ENCODE data around the gene FGF2.

The FGF2 gene

GRCh38 chr4:122912810-122913575 lies 86.4 kb downstream of the FGF2 start:
- H3K4me3 ChIP-seq, result no peak overlapping the region
- DNase-seq (ENCODE audit: low spot score), result no peak
- TF ChIP-seq CTCF (IDR thresholded peaks at IDR 0.05), result no peak
- no peak overlapping the region for H3K27ac ChIP-seq

- no peak for DNase-seq (ENCODE audit: low spot score)
These were observed 87.8 kb downstream of the FGF2 start for GRCh38 chr4:122914292-122914904.

GRCh38 chr4:122914938-122915337 lies 88.3 kb downstream of the FGF2 start:
- no peak for TF ChIP-seq CTCF (IDR thresholded peaks at IDR 0.05)
- no peak for DNase-seq (ENCODE audit: low spot score)
- no peak overlapping the region for H3K4me3 ChIP-seq
- H3K27ac ChIP-seq, result no peak overlapping the region

More at GRCh38 chr4:122914292-122914904, 87.8 kb downstream of the FGF2 start:
- Histone ChIP-seq H3K4me3 (peak overlapping the region; percentile 12), H3K27ac (no peak overlapping the region)
- TF ChIP-seq CTCF (IDR thresholded peaks at IDR 0.05), result no peak

- DNase-seq (ENCODE audit: low spot score), result no peak
- no peak for TF ChIP-seq CTCF (IDR thresholded peaks at IDR 0.05)
- Histone ChIP-seq H3K27ac (no peak overlapping the region), H3K4me3 (no peak overlapping the region)
These were observed 91.1 kb downstream of the FGF2 start for GRCh38 chr4:122917731-122918130.

- no peak for DNase-seq (ENCODE audit: low spot score)
- no peak for TF ChIP-seq CTCF (IDR thresholded peaks at IDR 0.05)
These were observed 93.8 kb downstream of the FGF2 start for GRCh38 chr4:122920473-122920872.

GRCh38 chr4:122921300-122921699 lies 94.7 kb downstream of the FGF2 start:
- no peak for DNase-seq (ENCODE audit: low spot score)
- no peak overlapping the region for H3K27ac ChIP-seq
- H3K4me3 ChIP-seq, result no peak overlapping the region
- TF ChIP-seq CTCF (IDR thresholded peaks at IDR 0.05), result no peak

More at GRCh38 chr4:122920473-122920872, 93.8 kb downstream of the FGF2 start:
- Histone ChIP-seq H3K27ac (no peak overlapping the region), H3K4me3 (no peak overlapping the region)

Data from coronary artery (tissue), 2 donors.